Prostate gland (tissue), 2 donors: ENCODE data around the gene WBP2NL. TPM values are rescaled to one million over a fixed set of nuclear protein-coding genes. Genes with fewer than 3 reads are reported as not detected.

Experiments used
- DNase-seq: peaks from one replicate; pipeline ENCODE4 v3.0.0-alpha.2; 2019; ENCODE audit warnings: low spot score
- H3K27ac ChIP-seq, 2 donors: fragments of 200-600 bp; sonication (generic); 2 replicates each; pipeline ENCODE4 v1.5.1; 2017 to 2019
- H3K27me3 ChIP-seq: fragments of 200-600 bp; sonication (generic); replicated peaks from 2 replicates; pipeline ENCODE4 v1.5.1; 2019; ENCODE audit not compliant: insufficient read depth
- H3K36me3 ChIP-seq, 2 donors: fragments of 200-600 bp; sonication (generic); 1 replicate in 1 of 2; 2 replicates in 1 of 2; pipeline versions ENCODE4 v1.5.1 to v1.8.1; 2017 to 2019
- H3K4me1 ChIP-seq: fragments of 200-600 bp; sonication (generic); replicated peaks from 2 replicates; pipeline ENCODE4 v1.5.1; 2019
- H3K4me3 ChIP-seq, 2 donors: fragments of 200-600 bp; sonication (generic); 2 replicates each; pipeline ENCODE4 v1.5.1; 2017 to 2019
- H3K9me3 ChIP-seq: fragments of 200-600 bp; sonication (generic); 2 replicates; pipeline ENCODE4 v1.5.1; 2017
- CTCF ChIP-seq, 4 experiments: fragments of 200-600 bp in 2 of 4; fragments of 450-650 bp in 2 of 4; sonication (generic) in 2 of 4; IDR thresholded peaks; 1 replicate in 3 of 4; 2 replicates in 1 of 4; pipeline ENCODE4 v1.5.1; 2016 to 2019; ENCODE audit warnings: antibody characterized with exemption in 4 of 4, mild to moderate bottlenecking in 2 of 4, moderate library complexity in 2 of 4
- POLR2A ChIP-seq: fragments of 450-650 bp; IDR thresholded peaks from one replicate; pipeline ENCODE4 v1.6.1; 2016; ENCODE audit warnings: antibody characterized with exemption, mild to moderate bottlenecking
- POLR2AphosphoS5 ChIP-seq: sonication (generic); formaldehyde crosslinking; IDR thresholded peaks from one replicate; pipeline ENCODE4 v1.6.1; 2017; ENCODE audit warnings: antibody characterized with exemption
- WGBS: methylation state at CpG from one replicate; pipeline ENCODE4 v1.1.5; 2018; 5-methylcytosine and 5-hydroxymethylcytosine counted together
- intact Hi-C: fragments of 100-400 bp; cut with DNase I; formaldehyde crosslinking; loops from one replicate; pipeline ENCODE4 v1.14.2; 2022
- total RNA-seq, 2 donors: library from RNA; depleted of rRNA; stranded (reverse); fragments of >200 nt; gene quantifications; one replicate each; pipeline ENCODE4 v1.1.0, GENCODE V29; 2016

The WBP2NL gene
- total RNA-seq, 2 donors from 2014 or later: 1.6 to 12.7 TPM

- TF ChIP-seq POLR2A (no peak), CTCF (IDR thresholded peaks at IDR 0.05) (no peak), POLR2AphosphoS5 (no peak)
- WGBS: 100% methylated on average over 1 of the region's 1 CpG
- intact Hi-C loops: no loop called here
- no peak overlapping the region for H3K4me3 ChIP-seq
- no peak overlapping the region for H3K27ac ChIP-seq
- H3K27me3 ChIP-seq: no peaks in the 10 kb centered on the region
- H3K4me1 ChIP-seq: no peaks in the 10 kb centered on the region
- no peak for DNase-seq
- H3K36me3 ChIP-seq: no peaks in the 10 kb centered on the region
- H3K9me3 ChIP-seq: no peaks in the 10 kb centered on the region
Observed at GRCh38 chr22:41978732-41979131, 19.9 kb upstream of the WBP2NL start.

- Histone ChIP-seq H3K27me3 (no peaks in the 10 kb centered on the region), H3K27ac (no peak overlapping the region), H3K9me3 (no peaks in the 10 kb centered on the region), H3K4me1 (no peaks in the 10 kb centered on the region), H3K36me3 (no peaks in the 10 kb centered on the region), H3K4me3 (no peak overlapping the region)
- intact Hi-C loops: no loop called here
- WGBS: 83% methylated on average over 9 of the region's 9 CpGs
- no peak for DNase-seq
- TF ChIP-seq POLR2AphosphoS5 (no peak), CTCF (IDR thresholded peaks at IDR 0.05) (no peak)
Observed at GRCh38 chr22:41979423-41980250, 19.0 kb upstream of the WBP2NL start.

- 70% methylated on average over 5 of the region's 5 CpGs for WGBS
- no peaks in the 10 kb centered on the region for H3K27me3 ChIP-seq
- H3K4me1 ChIP-seq: no peaks in the 10 kb centered on the region
- H3K4me3 ChIP-seq: no peak overlapping the region
- DNase-seq: no peak
- no peak overlapping the region for H3K27ac ChIP-seq
- TF ChIP-seq POLR2A (no peak), POLR2AphosphoS5 (no peak)
- intact Hi-C loops: no loop called here
- no peaks in the 10 kb centered on the region for H3K36me3 ChIP-seq
- no peaks in the 10 kb centered on the region for H3K9me3 ChIP-seq
Observed at GRCh38 chr22:41982865-41983264, 15.7 kb upstream of the WBP2NL start.

GRCh38 chr22:41983513-41984405 is 14.8 kb upstream of the WBP2NL start:
- TF ChIP-seq POLR2A (no peak), CTCF (IDR thresholded peaks at IDR 0.05) (no peak), POLR2AphosphoS5 (no peak)
- DNase-seq: no peak
- intact Hi-C loops: no loop called here
- Histone ChIP-seq H3K27ac (no peak overlapping the region), H3K4me3 (no peak overlapping the region), H3K27me3 (no peaks in the 10 kb centered on the region), H3K9me3 (no peaks in the 10 kb centered on the region), H3K36me3 (no peaks in the 10 kb centered on the region), H3K4me1 (no peaks in the 10 kb centered on the region)
- 84% methylated on average over 6 of the region's 6 CpGs for WGBS

- intact Hi-C loops: no loop called here
- 95% methylated on average over 5 of the region's 5 CpGs for WGBS
- H3K27ac ChIP-seq: no peak overlapping the region
- DNase-seq: no peak
- TF ChIP-seq CTCF (IDR thresholded peaks at IDR 0.05) (no peak), POLR2AphosphoS5 (no peak), POLR2A (no peak)
- H3K4me1 ChIP-seq: no peaks in the 10 kb centered on the region
- no peaks in the 10 kb centered on the region for H3K36me3 ChIP-seq
- no peaks in the 10 kb centered on the region for H3K27me3 ChIP-seq
- no peak overlapping the region for H3K4me3 ChIP-seq
- no peaks in the 10 kb centered on the region for H3K9me3 ChIP-seq
Observed at GRCh38 chr22:41987276-41987675, 11.3 kb upstream of the WBP2NL start.
